ENCODE data around the gene ZBTB5. TPM values are rescaled to one million over a fixed set of nuclear protein-coding genes. Genes with fewer than 3 reads are reported as not detected.

Gene ZBTB5
- total RNA-seq, 1 experiment from 2014 or later = 30.6 TPM

DNA sequence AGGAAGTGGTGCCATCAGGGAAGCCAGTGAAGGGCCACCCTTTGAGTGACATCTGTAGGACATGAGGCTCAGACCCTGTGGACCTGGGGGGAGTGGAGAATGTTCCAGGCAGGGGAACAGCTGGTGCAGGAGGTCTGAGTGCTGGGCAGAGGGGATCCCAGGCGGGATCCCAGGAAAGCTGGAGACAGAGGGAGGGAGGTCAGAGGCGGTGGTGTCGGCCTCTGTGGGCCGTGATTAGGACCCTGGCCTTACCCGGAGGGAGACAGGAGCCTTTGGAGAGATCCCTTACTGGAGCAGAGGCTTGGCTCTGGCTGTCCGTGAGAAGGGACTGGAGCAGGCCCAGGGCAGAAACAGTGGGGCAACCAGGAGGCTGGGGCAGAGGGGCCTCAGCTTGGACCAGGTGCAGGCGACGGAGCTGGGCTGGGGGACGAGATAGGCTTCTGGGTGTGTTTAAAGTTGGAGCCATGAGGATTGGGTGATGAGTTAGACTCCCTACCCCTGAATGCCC is 54.8 kb downstream of the ZBTB5 start:
- POLR2A ChIA-PET = interaction anchor here (0.6 kb wide), 1 partner anchor 272 kb away, joined by 13 read pairs; no protein-coding TSS in a partner anchor
- Histone ChIP-seq H3K36me3 (ENCODE audit: control insufficient read depth, insufficient read depth, low read length) (no peaks in the 10 kb centered on the region), H3K27ac (ENCODE audit: low read length) (no peak overlapping the region), H3K27me3 (ENCODE audit: control insufficient read depth, insufficient read depth, low read length) (no peaks in the 10 kb centered on the region), H3K4me3 (ENCODE audit: low read depth in 2 of 2, low read length in 2 of 2) (no peak overlapping the region), H3K9me3 (ENCODE audit: control insufficient read depth, insufficient read depth, low read depth, low read length) (no peaks in the 10 kb centered on the region), H3K4me1 (ENCODE audit: control insufficient read depth, insufficient read depth, low read length) (peaks cover 36% of the 10 kb centered on the region)
- ATAC-seq = no peak
- DNase-seq (ENCODE audit: low read depth, low spot score) = no peak
- no TSS peak for BruUV-seq (replicated peaks)
- intact Hi-C loops (cut with micrococcal nuclease; ENCODE audit: unreplicated experiment) = loop anchor here (5.0 kb wide), 1 partner anchor 413 kb away; no protein-coding TSS in a partner anchor
- TF ChIP-seq SIN3A (IDR thresholded peaks at IDR 0.05; ENCODE audit: borderline replicate concordance, insufficient read depth, low read depth, low read length) (no peak), TCF7L2 (IDR thresholded peaks at IDR 0.05; ENCODE audit: low read depth, low read length) (no peak), POLR2AphosphoS5 (IDR thresholded peaks at IDR 0.05; ENCODE audit: low read depth, low read length) (no peak)
- TF ChIP-seq, protein P1, sequence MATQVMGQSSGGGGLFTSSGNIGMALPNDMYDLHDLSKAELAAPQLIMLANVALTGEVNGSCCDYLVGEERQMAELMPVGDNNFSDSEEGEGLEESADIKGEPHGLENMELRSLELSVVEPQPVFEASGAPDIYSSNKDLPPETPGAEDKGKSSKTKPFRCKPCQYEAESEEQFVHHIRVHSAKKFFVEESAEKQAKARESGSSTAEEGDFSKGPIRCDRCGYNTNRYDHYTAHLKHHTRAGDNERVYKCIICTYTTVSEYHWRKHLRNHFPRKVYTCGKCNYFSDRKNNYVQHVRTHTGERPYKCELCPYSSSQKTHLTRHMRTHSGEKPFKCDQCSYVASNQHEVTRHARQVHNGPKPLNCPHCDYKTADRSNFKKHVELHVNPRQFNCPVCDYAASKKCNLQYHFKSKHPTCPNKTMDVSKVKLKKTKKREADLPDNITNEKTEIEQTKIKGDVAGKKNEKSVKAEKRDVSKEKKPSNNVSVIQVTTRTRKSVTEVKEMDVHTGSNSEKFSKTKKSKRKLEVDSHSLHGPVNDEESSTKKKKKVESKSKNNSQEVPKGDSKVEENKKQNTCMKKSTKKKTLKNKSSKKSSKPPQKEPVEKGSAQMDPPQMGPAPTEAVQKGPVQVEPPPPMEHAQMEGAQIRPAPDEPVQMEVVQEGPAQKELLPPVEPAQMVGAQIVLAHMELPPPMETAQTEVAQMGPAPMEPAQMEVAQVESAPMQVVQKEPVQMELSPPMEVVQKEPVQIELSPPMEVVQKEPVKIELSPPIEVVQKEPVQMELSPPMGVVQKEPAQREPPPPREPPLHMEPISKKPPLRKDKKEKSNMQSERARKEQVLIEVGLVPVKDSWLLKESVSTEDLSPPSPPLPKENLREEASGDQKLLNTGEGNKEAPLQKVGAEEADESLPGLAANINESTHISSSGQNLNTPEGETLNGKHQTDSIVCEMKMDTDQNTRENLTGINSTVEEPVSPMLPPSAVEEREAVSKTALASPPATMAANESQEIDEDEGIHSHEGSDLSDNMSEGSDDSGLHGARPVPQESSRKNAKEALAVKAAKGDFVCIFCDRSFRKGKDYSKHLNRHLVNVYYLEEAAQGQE (IDR thresholded peaks at IDR 0.05; ENCODE audit: insufficient read depth in 1 of 2, low read depth in 2 of 2, low read length in 1 of 2) = no peak
- TF ChIP-seq, protein P2, sequence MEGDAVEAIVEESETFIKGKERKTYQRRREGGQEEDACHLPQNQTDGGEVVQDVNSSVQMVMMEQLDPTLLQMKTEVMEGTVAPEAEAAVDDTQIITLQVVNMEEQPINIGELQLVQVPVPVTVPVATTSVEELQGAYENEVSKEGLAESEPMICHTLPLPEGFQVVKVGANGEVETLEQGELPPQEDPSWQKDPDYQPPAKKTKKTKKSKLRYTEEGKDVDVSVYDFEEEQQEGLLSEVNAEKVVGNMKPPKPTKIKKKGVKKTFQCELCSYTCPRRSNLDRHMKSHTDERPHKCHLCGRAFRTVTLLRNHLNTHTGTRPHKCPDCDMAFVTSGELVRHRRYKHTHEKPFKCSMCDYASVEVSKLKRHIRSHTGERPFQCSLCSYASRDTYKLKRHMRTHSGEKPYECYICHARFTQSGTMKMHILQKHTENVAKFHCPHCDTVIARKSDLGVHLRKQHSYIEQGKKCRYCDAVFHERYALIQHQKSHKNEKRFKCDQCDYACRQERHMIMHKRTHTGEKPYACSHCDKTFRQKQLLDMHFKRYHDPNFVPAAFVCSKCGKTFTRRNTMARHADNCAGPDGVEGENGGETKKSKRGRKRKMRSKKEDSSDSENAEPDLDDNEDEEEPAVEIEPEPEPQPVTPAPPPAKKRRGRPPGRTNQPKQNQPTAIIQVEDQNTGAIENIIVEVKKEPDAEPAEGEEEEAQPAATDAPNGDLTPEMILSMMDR (IDR thresholded peaks at IDR 0.05) = no peak
- in situ Hi-C loops (cut with HindIII; ENCODE audit: low pct_unique_long_range_greater_than_20kb, low sequenced_read_pairs) = no loop called here
- CTCF ChIA-PET = interaction anchor here (1.4 to 2.6 kb wide), 4 partner anchors 19 to 537 kb away, joined by 3 to 13 read pairs (median 7); no protein-coding TSS in a partner anchor

DNA sequence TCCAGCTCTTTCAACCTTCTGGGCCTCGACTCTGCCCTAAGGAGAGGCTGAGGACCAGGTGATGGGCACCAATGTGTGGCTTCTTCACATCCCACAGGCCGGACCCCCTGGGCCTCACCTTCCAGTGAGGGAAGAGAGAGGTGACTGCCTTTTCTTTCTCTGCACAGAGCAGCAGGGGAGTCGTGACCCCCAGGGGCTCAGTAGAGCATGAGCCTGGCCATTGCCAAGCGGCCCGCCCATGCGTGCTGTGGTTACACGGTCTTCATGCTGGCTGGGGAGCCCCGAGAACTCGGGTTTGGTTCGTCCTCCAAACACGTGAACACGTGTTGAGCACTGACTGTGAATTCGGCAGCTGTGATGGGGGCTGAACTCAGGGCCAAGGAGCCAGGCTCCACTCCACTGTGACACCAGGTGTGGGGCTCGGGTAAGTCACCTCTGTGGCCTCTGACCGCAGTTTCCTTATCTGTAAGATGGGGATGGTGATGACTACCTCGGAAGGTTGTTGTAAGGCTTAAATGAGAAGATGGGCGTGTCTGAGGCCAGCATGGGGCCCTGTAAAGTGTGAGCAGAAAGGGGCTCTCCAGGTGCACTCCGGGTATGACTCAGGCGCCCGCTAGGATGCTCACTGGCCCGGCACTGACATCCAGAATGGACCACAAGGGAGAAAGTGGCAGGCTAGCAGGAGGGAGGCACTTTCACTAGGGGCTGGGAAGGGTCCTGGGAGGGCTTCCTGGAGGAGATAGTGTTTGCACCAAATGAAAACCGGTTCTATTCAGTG is 56.1 kb downstream of the ZBTB5 start:
- intact Hi-C loops (cut with micrococcal nuclease; ENCODE audit: unreplicated experiment) (no loop called here), in situ Hi-C loops (cut with HindIII; ENCODE audit: low pct_unique_long_range_greater_than_20kb, low sequenced_read_pairs) (no loop called here)
- ATAC-seq (no peak), DNase-seq (ENCODE audit: low read depth, low spot score) (no peak)
- Histone ChIP-seq H3K27me3 (ENCODE audit: control insufficient read depth, insufficient read depth, low read length) (no peaks in the 10 kb centered on the region), H3K27ac (ENCODE audit: low read length) (no peak overlapping the region), H3K36me3 (ENCODE audit: control insufficient read depth, insufficient read depth, low read length) (no peaks in the 10 kb centered on the region), H3K4me1 (ENCODE audit: control insufficient read depth, insufficient read depth, low read length) (peaks cover 24% of the 10 kb centered on the region), H3K9me3 (ENCODE audit: control insufficient read depth, insufficient read depth, low read depth, low read length) (no peaks in the 10 kb centered on the region), H3K4me3 (ENCODE audit: low read depth in 2 of 2, low read length in 2 of 2) (no peak overlapping the region)
- CTCF ChIA-PET = interaction anchor here (0.7 kb wide), 1 partner anchor 962 kb away, joined by 3 read pairs; no protein-coding TSS in a partner anchor
- no TSS peak for BruUV-seq (replicated peaks)
- POLR2A ChIA-PET = no interaction called here
- TF ChIP-seq, protein P2 (IDR thresholded peaks at IDR 0.05) = no peak
- TF ChIP-seq, protein P1 (IDR thresholded peaks at IDR 0.05; ENCODE audit: insufficient read depth in 1 of 2, low read depth in 2 of 2, low read length in 1 of 2) = no peak
- no peak for TF ChIP-seq TCF7L2 (IDR thresholded peaks at IDR 0.05; ENCODE audit: low read depth, low read length)
- no peak for TF ChIP-seq POLR2AphosphoS5 (IDR thresholded peaks at IDR 0.05; ENCODE audit: low read depth, low read length)
- no peak for TF ChIP-seq SIN3A (IDR thresholded peaks at IDR 0.05; ENCODE audit: borderline replicate concordance, insufficient read depth, low read depth, low read length)
